CD4-positive, alpha-beta T cell treated with Interleukin-6 for 4 hours (primary cell): Measurements from ENCODE around the gene SEMA6B.
A peak's percentile ranks its signal among the peaks of the same experiment; 100 is the strongest.
"Not testable (repeated sequence)": the region's sequence is repeated elsewhere in the genome, so short reads cannot be mapped to it uniquely, and the experiment has no call there.

Source experiments
- DNase-seq: peaks from one replicate; pipeline ENCODE4 v3.0.0-alpha.2; 2020; ENCODE audit warnings: mixed read lengths

SEMA6B gene

GRCh38 chr19:4542896-4543841, 16.3 kb downstream of the SEMA6B start:
- no peak for DNase-seq

GRCh38 chr19:4541806-4542145, 17.7 kb downstream of the SEMA6B start:
- DNase-seq, result not testable (repeated sequence)

GRCh38 chr19:4541114-4541805, 18.2 kb downstream of the SEMA6B start:
- no peak for DNase-seq

- DNase-seq, result no peak
Measured at GRCh38 chr19:4539693-4540581, 19.5 kb downstream of the SEMA6B start, which contains the start of gene LRG1. Gene LRG1 (minus strand): TSS chr19:4540036. CDS start chr19:4540013, 23 bp downstream.

GRCh38 chr19:4539169-4539692, 20.3 kb downstream of the SEMA6B start:
- no peak for DNase-seq

GRCh38 chr19:4538601-4538954, 20.9 kb downstream of the SEMA6B start:
- no peak for DNase-seq

- DNase-seq, result no peak
Measured at GRCh38 chr19:4537953-4538600, 21.4 kb downstream of the SEMA6B start.

GRCh38 chr19:4536798-4537197, 22.7 kb downstream of the SEMA6B start:
- no peak for DNase-seq

GRCh38 chr19:4534836-4535658, 24.4 kb downstream of the SEMA6B start, which contains the start of gene PLIN5:
Gene PLIN5 (minus strand): TSS chr19:4535224. CDS start chr19:4534074, 1,150 bp downstream.
- peak; percentile 52 for DNase-seq

GRCh38 chr19:4533835-4534424, 25.6 kb downstream of the SEMA6B start:
- DNase-seq, result no peak

- DNase-seq, result no peak
Measured at GRCh38 chr19:4533334-4533733, 26.1 kb downstream of the SEMA6B start.

- DNase-seq, result no peak
Measured at GRCh38 chr19:4531562-4532165, 27.8 kb downstream of the SEMA6B start.

- no peak for DNase-seq
Measured at GRCh38 chr19:4529924-4530522, 29.5 kb downstream of the SEMA6B start.

- DNase-seq, result no peak
Measured at GRCh38 chr19:4528843-4529242, 30.6 kb downstream of the SEMA6B start.

GRCh38 chr19:4527377-4527776, 32.1 kb downstream of the SEMA6B start:
- DNase-seq, result not testable (repeated sequence)

GRCh38 chr19:4525563-4526002, 33.9 kb downstream of the SEMA6B start:
- no peak for DNase-seq

GRCh38 chr19:4524808-4525562, 34.5 kb downstream of the SEMA6B start:
- peak; percentile 72 for DNase-seq

GRCh38 chr19:4523306-4524110, 36.0 kb downstream of the SEMA6B start:
- DNase-seq, result peak; percentile 31
